Non-pigmented ciliary epithelial cell (primary cell): Measurements from ENCODE around the gene TSHZ2.
"Not testable (repeated sequence)": the region's sequence is repeated elsewhere in the genome, so short reads cannot be mapped to it uniquely, and the experiment has no call there.

Experiments used
- DNase-seq: peaks from one replicate; pipeline ENCODE4 v3.0.0-alpha.2; 2010; ENCODE audit warnings: low read depth

TSHZ2 gene

DNA sequence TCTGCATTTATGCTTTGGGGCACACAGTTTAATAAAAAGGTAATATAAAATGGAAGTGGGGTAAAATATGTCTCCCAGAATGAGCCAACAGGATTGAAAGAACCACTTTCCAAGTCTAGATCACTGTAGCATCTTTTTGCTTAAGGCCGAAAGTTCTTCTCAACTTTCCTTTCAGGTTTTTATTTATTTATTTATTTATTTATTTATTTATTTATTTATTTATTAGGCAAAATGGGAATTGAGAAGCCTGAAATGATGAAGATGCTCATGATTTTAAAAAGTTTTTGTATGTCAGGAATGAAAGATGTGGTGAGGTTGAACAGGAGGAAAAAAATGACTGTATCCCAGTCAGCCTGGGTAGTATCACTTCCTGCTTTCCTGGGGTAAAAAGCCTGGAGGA, 24.0 kb downstream of the TSHZ2 start:
- DNase-seq, result no peak

DNA sequence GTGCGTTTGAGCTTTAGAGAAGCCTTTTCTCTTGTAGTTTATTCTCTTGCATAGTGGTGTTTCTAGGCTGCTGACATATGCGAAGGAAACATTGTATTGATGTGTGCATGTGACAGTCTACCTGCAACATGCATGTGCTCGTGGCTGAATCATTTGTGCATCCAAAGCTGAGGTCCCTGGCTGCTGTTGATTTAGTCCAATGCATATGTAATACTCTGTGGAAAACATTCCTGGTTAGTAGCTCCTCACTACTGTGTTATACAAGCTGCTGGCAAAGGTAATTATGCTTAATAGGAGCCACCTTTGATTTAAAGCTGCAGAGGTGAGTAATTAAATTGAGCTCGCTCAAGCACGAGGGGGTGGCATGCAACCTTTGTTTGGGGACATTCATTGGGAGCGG, 24.5 kb downstream of the TSHZ2 start:
- no peak for DNase-seq

DNA sequence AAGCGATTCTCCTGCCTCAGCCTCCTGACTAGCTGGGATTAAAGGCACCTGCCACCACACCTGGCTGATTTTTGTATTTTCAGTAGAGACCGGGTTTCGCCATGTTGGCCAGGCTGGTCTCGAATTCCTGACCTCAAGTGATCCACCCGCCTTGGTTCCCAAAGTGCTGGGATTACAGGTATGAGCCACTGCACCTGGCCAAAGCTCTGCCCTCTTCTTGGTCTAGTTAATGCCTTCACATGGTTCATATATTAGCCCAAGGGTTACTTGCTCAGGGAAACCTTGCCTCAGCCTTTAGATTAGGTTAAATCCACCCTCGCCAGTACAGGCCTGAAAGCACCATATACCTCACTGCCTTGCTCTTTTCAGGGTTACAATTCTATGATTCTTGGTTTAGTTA, 26.1 kb downstream of the TSHZ2 start:
- DNase-seq, result no peak

DNA sequence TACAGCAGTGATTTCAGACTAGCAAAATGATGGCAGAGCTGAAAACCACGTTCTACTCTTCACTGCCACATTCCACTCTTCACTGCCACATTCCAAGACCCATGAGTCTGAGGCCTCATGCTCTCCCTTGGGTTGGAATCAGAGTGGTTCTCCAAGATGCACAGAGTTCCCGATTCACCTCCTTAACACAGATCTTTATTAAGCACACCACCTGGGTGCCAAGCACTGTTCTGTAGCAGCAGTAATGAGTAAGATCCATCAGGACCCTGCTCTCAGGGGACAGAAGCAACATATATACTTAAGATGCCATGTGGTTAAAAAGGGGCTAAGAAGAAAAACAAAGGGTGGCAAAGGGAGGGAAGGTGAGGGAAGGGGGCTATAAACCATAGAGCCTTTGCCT, 26.9 kb downstream of the TSHZ2 start:
- DNase-seq, result no peak

DNA sequence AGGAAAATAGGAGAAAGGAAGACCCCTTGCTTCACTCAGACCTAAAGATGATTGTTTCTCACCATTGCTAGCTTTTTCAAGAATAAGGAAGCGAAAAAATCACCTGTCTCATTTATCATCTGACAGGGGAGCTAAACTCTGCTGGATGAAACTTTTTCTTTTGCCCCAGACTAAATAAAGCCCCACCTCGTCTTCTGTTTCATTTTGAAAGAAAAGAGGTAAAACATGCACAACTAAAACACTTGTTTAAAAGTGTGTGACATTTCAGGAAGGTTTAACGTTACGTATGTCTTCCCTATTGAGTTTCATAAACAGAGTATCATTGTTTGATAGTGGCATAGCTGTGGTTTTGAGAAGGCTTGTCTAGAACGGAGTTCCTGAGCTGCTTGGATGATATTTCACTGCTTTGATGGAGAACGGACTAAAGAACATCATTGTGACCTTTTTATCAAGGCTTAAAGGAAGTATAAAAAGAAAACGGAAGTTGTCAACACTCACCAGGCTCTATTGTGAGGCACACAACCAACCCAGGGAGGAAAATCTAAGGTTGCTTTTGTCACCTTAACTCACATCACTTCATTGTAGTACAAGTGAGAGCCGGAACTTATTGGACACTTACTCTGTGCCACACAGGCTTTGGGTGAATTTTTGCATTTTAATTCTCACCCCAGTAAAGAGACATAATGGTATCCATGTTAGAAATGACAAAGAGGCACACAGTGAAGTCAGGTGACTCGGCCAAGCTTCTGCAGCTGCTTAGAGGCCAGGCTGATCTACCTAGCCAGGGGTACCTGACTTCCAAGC, 29.5 kb downstream of the TSHZ2 start:
- DNase-seq, result no peak

DNA sequence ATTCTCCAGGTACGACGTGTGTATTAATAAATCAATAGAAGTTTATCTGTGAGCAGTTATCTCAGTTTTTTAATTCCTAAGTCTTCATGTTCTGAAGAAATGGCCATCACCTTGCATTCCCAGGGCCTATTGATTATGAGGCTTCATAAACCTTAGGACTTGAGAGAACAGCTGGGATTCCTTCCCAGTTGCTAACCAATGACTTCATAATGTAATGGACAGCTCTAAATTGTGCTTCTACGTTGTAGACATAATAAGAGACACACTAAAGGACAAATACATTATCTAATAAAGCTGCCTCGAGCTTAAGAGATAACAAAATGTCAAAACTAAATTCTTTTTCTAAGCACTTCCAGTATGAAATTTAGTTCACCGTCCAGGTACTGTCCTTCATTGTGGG, 30.6 kb downstream of the TSHZ2 start:
- DNase-seq, result no peak

DNA sequence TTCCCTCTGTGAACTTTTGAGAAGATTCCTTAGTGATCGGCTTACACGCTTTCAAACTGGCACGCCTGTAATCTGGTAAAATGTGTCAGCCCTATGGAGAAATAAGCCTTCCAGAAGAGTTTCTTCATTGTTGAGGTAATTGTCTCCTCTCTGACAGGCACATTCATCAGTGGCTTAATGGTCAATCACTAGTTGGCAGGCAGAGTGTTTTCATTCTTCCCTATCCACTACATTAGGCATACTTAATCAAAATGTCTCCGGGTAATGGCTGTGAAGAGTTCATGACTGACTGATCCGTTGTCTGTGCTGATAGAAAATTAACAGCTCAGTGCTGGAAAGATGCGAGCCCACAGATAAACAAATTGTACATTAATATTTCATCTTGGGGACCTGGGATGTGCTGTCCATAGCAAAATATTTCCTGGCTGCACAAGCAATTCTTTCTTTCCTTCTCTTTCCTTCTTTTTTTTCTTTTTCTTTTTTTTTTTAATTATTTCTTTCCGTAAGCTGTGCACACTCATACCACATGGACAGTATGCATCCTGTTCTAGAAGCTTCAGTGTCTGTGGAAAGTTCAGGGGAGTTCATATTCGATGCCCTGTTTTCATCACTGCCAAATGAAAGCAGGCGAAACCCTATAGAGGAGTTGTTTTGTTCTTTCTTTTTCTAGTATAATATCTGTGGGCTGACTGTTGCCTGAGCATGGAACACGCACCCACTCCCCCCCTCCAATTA, 31.4 kb downstream of the TSHZ2 start:
- DNase-seq, result no peak

DNA sequence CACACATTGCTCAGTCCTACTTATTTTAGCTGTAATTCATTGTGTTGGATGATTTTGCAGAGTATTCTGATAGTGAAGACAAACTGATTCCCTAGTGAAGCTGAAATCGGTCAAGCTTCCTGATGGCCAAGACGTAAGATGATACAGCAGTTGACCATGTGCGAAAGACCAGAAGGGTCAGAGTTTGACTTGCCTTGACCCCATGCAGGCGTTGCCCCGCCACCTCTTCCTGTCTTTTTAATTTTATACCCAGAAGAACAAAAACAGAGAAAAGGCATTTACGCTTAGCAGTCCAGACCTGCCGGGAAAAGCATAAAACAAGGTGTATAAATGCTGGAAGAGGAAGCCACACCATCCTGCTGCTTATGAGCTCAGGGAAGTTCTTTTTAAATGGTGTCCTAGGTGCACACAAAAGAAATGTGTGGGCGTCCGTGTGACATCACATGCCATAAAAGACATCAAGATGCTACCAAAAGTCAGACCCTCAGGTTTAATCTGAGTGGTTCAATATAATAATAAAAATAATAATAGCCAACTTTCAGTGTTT, 32.2 kb downstream of the TSHZ2 start:
- no peak for DNase-seq

DNA sequence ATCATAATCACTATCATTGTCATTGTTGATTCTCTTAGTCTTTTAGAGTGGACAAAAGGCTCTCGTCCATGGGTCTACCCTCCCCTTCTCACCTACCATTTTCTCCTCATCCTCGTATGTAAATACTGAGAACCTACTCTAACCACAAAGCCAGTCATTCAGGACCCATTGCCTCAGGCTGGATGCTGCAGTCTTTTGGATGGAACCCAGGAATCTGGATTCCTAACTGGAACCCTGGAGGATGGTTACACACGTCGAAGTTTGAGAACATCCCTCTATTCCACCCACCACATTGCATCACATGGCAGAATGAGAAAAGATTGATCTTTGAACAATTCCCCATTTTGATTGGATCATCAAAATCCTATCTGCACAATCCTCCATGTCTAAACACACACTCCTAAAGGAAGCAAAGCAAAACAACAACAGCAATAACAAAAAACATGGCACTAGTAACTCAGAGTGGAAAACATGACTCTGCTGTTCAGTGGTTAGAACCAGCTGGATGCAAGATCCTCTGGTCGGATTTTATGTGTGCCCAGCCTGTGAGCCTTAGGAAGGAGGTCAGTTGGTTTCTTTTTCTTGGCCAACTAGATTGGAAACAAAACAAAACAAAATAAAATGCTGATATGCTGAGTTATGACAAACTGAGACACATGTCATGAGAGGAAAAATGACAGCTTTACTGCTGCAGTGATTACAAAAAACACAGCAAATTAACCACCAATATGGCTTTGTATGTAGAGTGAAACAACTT, 38.0 kb downstream of the TSHZ2 start:
- no peak for DNase-seq

DNA sequence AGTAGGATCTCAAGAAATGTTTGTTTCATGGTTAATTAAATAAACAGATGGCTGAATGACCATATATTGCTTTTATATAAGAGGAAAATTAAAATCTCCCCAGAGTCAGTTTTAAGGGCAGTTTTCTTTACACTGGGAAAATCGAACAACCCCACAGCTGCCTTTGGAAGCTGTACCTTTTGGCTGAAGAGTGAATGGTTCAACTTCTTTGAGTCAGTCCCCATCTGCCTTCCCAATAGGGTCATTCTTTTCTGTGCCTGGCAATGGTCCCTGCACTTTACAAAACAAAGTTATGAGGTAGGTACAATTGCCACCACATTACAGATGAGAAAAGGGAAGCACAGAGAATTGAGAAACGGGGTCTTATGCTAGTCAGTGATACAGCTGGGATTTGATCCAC, 39.5 kb downstream of the TSHZ2 start:
- DNase-seq, result no peak

DNA sequence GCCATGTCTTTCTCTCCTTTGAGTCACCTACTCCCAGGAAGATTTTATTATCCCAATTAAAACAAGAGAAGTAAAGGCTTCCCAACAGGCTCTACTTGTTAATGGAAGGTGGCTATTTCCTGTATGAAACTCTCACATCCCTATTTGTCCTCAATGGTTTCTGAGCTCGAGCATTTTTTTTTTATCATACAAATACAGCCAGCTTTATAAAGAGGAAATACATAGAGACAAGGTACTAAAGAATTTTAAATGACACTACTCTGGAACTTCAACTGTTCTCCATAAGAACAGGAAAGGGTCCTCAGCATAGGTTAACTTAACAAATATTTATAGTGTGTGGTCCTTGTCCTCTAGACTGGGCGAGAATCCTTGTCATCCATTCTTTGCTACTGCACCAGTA, 41.0 kb downstream of the TSHZ2 start:
- DNase-seq, result no peak

DNA sequence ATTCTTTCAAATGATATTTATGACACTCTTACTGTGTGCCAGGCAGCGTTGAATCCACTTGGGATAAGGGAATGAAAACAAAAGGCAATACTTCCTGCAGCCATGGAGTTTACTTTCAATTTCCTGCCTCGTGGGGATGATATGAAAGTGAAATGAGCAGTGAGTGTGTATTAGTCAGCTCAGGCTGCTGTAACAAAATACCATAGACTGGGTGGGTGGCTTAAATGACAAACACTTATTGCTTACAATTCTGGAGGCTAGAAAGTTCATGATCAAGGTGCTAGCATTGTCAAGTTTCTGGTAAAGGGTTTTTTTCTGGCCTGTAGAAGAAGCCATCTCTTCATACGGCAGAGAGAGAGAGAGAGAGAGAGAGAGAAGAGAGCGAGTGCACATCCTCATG, 41.7 kb downstream of the TSHZ2 start:
- DNase-seq, result no peak

DNA sequence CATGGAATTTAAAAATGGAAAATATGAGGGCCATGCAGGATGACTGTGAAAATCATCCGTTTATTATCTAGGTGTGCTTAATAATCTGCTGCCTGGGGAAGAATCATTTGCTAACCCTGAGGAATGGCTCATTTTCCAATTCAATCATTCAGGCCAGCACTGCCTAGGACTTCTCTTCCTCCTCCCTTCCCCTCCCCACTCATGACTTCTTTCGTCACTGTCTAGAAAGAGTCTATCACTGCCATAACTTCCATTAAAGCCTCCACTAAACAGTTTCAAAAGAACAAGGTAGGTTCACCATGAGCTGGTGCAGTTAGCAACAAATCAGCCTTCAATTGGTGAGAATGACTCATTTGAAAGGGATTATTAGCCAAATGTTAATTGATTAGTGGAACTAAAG, 43.9 kb downstream of the TSHZ2 start:
- no peak for DNase-seq

DNA sequence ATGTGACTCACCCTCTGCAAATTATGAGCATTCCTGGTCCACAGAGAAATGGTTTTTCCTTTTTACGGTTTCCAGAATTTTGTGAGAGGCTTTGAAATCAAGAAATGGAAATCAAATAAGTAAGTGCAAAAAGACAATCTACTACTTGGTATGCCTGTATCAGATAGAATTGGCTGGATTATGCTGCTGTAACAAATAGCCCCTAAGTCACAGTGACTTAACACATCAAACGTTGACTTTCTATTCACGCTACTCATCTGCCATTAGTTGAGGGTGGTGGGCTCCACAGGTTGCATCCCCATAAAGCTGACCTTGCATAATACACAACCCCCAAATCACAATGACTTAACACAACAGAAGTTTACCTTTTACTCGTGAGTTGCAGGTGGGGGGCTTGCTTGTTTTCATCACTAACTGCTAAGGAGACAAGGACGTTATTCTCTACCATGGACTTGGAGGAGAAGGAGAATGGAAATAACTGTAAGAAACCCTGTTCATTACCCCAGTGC, 44.4 kb downstream of the TSHZ2 start:
- DNase-seq, result no peak

DNA sequence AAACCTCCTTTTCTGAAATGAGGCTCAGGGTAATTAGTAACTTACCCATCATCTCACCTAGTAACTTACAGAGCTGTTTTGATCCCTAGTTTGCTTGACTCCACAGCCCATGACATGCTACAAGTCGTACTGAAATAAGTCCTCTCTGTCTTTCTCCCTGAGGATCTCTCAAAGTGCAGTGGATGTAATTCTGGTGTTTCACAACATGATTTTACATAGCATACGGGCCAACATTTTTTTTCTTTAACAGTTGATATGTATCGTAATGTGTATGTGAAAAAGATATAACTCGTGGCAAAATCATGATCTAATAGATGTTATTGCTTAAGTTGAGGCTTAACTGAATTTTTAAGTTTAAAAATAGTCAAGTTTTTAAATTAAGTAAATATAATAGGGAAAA, 45.0 kb downstream of the TSHZ2 start:
- no peak for DNase-seq

DNA sequence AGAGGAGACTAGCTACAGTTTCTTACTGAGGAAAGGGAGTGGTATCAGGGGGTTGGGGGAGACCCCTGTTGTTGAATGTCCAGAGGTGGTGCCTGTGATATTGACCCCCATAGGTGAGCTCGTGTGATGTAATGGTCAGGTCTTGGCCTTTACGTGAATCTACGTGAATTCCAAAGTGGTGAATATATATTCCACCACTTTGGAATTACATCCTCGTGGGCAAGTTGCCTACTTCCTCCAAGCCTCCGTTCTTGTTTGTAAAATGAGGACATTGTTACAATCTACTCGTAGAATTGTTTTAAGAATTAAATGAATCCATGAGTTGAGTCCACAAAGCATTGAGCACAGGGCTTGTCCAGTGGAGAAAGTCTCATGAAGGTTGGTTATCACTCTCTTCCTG, 47.3 kb downstream of the TSHZ2 start:
- no peak for DNase-seq

DNA sequence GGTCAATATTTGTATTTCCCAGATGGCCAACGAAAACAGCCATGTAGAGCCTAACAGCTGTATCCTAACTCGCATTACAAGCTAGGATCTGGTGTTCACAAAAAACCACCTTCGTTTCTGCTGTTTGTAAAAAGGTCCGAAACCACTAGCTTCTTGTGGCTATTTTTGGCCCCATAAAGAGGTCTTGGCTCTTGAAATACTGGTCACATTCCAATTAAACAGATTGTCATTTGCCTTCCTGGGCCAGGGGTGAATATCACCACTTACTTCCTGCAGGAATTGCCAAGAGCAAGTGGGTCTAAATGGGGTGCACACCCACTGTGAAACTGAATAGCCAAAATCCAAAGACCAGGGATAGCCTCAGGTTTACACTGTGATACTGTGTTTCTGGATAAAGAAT, 48.2 kb downstream of the TSHZ2 start:
- no peak for DNase-seq

DNA sequence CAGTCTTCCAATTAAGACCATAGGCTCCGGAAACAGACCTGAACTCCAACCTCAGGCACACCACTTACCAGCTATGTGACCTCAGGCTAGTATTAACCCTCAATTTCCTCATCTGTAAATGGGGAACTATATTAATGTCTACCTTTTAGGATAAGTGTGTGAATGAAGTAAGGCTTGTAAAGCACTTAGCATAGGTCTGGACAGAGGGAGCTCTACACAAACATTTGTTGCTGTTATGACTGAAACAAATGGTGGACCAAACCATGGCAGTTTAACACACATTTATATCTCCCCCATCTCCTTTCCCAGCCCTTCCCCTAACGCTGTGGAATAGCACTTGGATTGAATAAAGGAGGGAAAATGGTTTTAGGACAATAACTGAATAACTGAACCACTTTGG, 48.7 kb downstream of the TSHZ2 start:
- DNase-seq, result no peak

DNA sequence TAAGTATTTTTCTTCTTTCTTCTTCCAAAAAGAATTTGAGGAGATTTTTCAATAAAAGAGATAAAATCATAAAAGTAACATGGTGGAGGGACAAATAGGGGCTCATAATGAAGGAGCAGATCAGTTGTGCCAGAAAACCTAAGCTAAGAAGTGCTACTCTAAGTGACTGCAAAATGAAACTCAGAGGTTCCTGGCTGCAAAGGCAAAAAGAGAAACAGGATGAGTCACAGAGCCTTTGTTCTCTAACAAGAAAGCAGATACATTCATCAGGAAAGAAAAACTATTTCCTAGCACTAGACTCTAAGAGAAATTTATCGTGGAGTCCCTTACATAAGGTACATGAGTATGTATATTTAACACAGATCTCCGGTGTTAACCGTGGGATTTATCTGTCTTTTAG, 49.8 kb downstream of the TSHZ2 start:
- no peak for DNase-seq

DNA sequence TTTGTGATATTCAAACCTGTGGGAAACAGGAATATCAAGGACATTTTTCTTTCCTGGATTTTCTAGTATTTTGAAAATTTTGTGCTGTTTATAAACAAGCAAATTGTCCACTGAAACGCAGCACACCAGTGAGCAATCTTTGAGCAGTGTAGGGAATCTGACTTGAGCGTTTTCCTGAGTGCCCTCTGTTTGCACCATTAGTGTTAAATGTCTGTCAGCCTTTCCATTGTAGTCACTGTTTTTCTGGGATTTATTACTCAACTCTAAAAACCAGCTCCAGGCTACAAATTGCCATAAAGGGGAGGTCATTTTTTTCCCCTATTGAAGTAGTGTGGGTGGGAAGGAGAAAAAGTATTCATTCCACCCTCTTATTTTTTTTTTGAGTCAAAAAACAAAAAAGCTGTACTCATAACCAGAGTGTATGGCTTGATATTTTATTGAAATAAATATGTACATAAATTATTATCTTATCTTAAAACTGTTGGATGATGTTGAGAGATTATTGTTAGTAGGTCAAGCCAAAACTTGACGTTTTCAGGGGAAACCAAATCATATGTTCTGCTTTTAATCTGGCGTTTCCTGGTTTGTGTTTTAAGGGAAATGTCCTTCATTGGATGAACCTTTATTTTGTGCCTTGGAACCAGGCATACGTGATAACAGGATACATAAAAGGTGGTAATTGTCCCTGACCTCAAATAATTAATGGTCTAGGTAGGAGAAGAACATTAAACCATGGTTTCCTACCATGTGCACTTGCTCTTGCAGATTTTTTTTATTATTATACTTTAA, 51.8 kb downstream of the TSHZ2 start:
- DNase-seq, result no peak

DNA sequence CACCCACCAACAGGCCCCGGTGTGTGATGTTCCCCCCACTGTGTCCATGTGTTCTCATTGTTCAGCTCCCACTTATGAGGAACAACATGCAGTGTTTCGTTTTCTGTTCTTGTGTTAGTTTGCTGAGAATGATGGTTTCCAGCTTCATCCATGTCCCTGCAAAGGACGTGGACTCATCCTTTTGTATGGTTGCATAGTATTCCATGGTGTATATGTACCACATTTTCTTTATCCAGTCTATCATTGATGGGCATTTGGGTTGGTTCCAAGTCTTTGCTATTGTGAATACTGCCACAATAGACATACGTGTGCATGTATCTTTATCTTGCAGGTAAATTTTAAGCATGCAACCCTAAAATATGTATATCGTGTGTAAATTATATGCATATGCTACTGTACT, 52.5 kb downstream of the TSHZ2 start:
- not testable (repeated sequence) for DNase-seq

DNA sequence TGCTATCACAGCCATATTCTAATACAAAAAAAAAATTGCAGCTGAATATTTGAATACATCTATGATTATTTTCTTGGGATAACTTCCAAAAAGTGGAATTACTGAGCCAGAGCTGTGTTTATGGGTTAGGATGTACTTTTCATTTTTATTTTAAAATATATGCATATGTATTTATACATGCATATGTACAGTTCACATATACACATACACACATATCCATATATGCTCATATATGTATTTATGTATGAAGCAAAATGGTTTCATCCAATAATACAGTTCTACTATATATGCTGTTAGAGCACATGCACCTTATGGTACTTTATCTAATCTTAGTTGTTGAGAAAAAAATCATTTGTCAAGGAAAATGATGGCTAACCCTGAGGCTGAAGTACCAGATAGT, 54.9 kb downstream of the TSHZ2 start:
- DNase-seq, result no peak
